HepG2 (cell line): ENCODE results near the gene NOB1. TPM values are rescaled to one million over a fixed set of nuclear protein-coding genes. Genes with fewer than 3 reads are reported as not detected.

Experiments
- AGO2 ChIP-seq: fragments of 200-400 bp; formaldehyde crosslinking; optimal IDR thresholded peaks from 2 replicates; pipeline ENCODE3; 2017; ENCODE audit warnings: mild to moderate bottlenecking, low read depth, low read length, moderate library complexity
- ARNTL ChIP-seq: sonication (generic); formaldehyde crosslinking; IDR thresholded peaks from 2 replicates; pipeline ENCODE4 v1.4.0; 2020; ENCODE audit warnings: mild to moderate bottlenecking, missing genetic modification reagents
- GATAD2A ChIP-seq: IDR thresholded peaks from 2 replicates; pipeline ENCODE4 v1.6.1; 2016
- GPBP1L1 ChIP-seq: sonication (generic); formaldehyde crosslinking; IDR thresholded peaks from 2 replicates; pipeline ENCODE4 v1.5.0; 2020; ENCODE audit warnings: mild to moderate bottlenecking, missing genetic modification reagents
- MAFF ChIP-seq: IDR thresholded peaks from 2 replicates; pipeline ENCODE4 v1.6.1; 2011; ENCODE audit warnings: low read depth, low read length, improper control_type of control experiment
- MAFK ChIP-seq, 2 experiments: IDR thresholded peaks in 1 of 2; conservative IDR thresholded peaks in 1 of 2; 2 replicates each; pipeline ENCODE4 v1.6.1; 2011; ENCODE audit warnings: improper control_type of control experiment in 2 of 2, low read length in 2 of 2
- MXI1 ChIP-seq: IDR thresholded peaks from 3 replicates; pipeline ENCODE4 v1.6.1; 2012; ENCODE audit warnings: low read depth, low read length, inconsistent platforms, borderline replicate concordance
- NFIC ChIP-seq: IDR thresholded peaks from 2 replicates; pipeline ENCODE4 v1.6.1; 2012; ENCODE audit warnings: mild to moderate bottlenecking, low read length, inconsistent platforms
- POLR2A ChIP-seq, 2 experiments: IDR thresholded peaks; 2 replicates each; pipeline ENCODE4 v1.6.1; 2011; ENCODE audit warnings: low read depth in 2 of 2, low read length in 2 of 2, mild to moderate bottlenecking in 1 of 2, moderate library complexity in 1 of 2; ENCODE audit not compliant: insufficient read depth in 1 of 2
- SOX13 ChIP-seq, 3 experiments: fragments of 450-650 bp in 1 of 3; sonication (generic) in 1 of 3; formaldehyde crosslinking in 1 of 3; IDR thresholded peaks in 2 of 3; conservative IDR thresholded peaks in 1 of 3; 2 replicates each; pipeline versions ENCODE4 v1.5.0 to v1.6.1; 2016 to 2020; ENCODE audit warnings: antibody characterized with exemption in 1 of 3, mild to moderate bottlenecking in 1 of 3, missing compliant biosample characterization in 1 of 3, missing genetic modification reagents in 1 of 3, moderate library complexity in 1 of 3
- SSRP1 ChIP-seq: IDR thresholded peaks from 2 replicates; pipeline ENCODE4 v1.6.1; 2016; ENCODE audit warnings: control low read depth
- THRA ChIP-seq: sonication (generic); formaldehyde crosslinking; IDR thresholded peaks from 2 replicates; pipeline ENCODE4 v1.4.0; 2020; ENCODE audit warnings: missing genetic modification reagents, borderline replicate concordance
- TRIM22 ChIP-seq: fragments of 450-650 bp; IDR thresholded peaks from 2 replicates; pipeline ENCODE4 v1.6.1; 2017
- ZBTB7B ChIP-seq: sonication (generic); formaldehyde crosslinking; IDR thresholded peaks from 2 replicates; pipeline ENCODE4 v1.4.0; 2020; ENCODE audit warnings: missing genetic modification reagents
- ZFP36 ChIP-seq: fragments of 150-350 bp; IDR thresholded peaks from 2 replicates; pipeline ENCODE4 v1.6.1; 2018; ENCODE audit warnings: borderline replicate concordance, low read length, low read depth; ENCODE audit not compliant: partially characterized antibody
- ZNF24 ChIP-seq: fragments of 450-650 bp; IDR thresholded peaks from 2 replicates; pipeline ENCODE4 v1.6.1; 2017; ENCODE audit warnings: antibody characterized with exemption, mild to moderate bottlenecking
- ZNF256 ChIP-seq: sonication (generic); formaldehyde crosslinking; conservative IDR thresholded peaks from 2 replicates; pipeline ENCODE4 v1.4.0; 2020; ENCODE audit warnings: missing genetic modification reagents
- ZNF432 ChIP-seq: sonication (generic); formaldehyde crosslinking; IDR thresholded peaks from 2 replicates; pipeline ENCODE4 v1.5.0; 2020; ENCODE audit warnings: missing genetic modification reagents, mild to moderate bottlenecking, borderline replicate concordance
- ZNF530 ChIP-seq: sonication (generic); formaldehyde crosslinking; IDR thresholded peaks from 2 replicates; pipeline ENCODE4 v1.5.0; 2020; ENCODE audit warnings: low read depth, mild to moderate bottlenecking, missing genetic modification reagents
- ZNF589 ChIP-seq: sonication (generic); formaldehyde crosslinking; conservative IDR thresholded peaks from 2 replicates; pipeline ENCODE4 v1.8.0; 2022; ENCODE audit warnings: mild to moderate bottlenecking, moderate library complexity, missing genetic modification reagents
- ZNF644 ChIP-seq: IDR thresholded peaks from 2 replicates; pipeline ENCODE4 v1.6.1; 2016; ENCODE audit warnings: low read depth
- ZNF746 ChIP-seq: sonication (generic); formaldehyde crosslinking; IDR thresholded peaks from 2 replicates; pipeline ENCODE4 v1.8.0; 2022; ENCODE audit warnings: mild to moderate bottlenecking, missing genetic modification reagents
- ZNF761 ChIP-seq: sonication (generic); formaldehyde crosslinking; conservative IDR thresholded peaks from 2 replicates; pipeline ENCODE4 v1.4.0; 2020; ENCODE audit warnings: mild to moderate bottlenecking, missing genetic modification reagents
- ZSCAN30 ChIP-seq: sonication (generic); formaldehyde crosslinking; IDR thresholded peaks from 2 replicates; pipeline ENCODE4 v1.5.0; 2020; ENCODE audit warnings: mild to moderate bottlenecking, missing genetic modification reagents
- polyA plus RNA-seq, 8 experiments: library from polyadenylated mRNA; depleted of rRNA in 3 of 8; stranded (reverse) in 7 of 8; unstranded in 1 of 8; fragments of >200 nt; fragmentation: Illumina TruSeq in 4 of 8; extraction: Trizol in 4 of 8; gene quantifications; 2 replicates each; pipeline versions ENCODE4 v1.2.1 to v1.2.3, GENCODE V29; 2011 to 2016; ENCODE audit warnings: low read depth in 4 of 8, missing spikeins in 1 of 8, mixed read lengths in 1 of 8; ENCODE audit not compliant: insufficient read depth in 1 of 8
- total RNA-seq, 5 experiments: library from RNA; depleted of rRNA; stranded (reverse); fragments of >200 nt; fragmentation: Illumina TruSeq; extraction: Trizol; gene quantifications; 2 replicates each; pipeline ENCODE4 v1.2.3, GENCODE V29; 2016; ENCODE audit warnings: low read depth in 1 of 5
- TF ChIP-seq, protein P1 (sequence below): IDR thresholded peaks from 2 replicates; pipeline ENCODE4 v1.6.1; 2016; ENCODE audit warnings: low read depth, borderline replicate concordance
- TF ChIP-seq, protein P2 (sequence below): sonication (generic); formaldehyde crosslinking; IDR thresholded peaks from 2 replicates; pipeline ENCODE4 v1.8.0; 2023; ENCODE audit warnings: mild to moderate bottlenecking, missing genetic modification reagents

NOB1 gene
- total and polyA plus RNA-seq, 2 of the 13 experiments (the other 11 are each of a cell fraction or from before 2014, with no cell fraction given) = 47.1 to 162 TPM

- no peak for TF ChIP-seq SOX13 (IDR thresholded peaks at IDR 0.05)
- TF ChIP-seq SOX13 (CRISPR knock-in tag; conservative IDR thresholded peaks at IDR 0.05 in 1 of 2, IDR thresholded peaks at IDR 0.05 in 1 of 2) = peak in 1 of 2 experiments; percentile 85; a peak in 2 of 4 replicates
- TF ChIP-seq NFIC = no peak
- TF ChIP-seq ZNF432 (CRISPR knock-in tag) = no peak
- TF ChIP-seq AGO2 = peak; percentile 62
- TF ChIP-seq THRA = 0 out of 2 replicates have a peak, but pooled peaks have one; percentile 14
- TF ChIP-seq ZFP36 = no peak
- no peak for TF ChIP-seq ZBTB7B (CRISPR knock-in tag)
- TF ChIP-seq TRIM22 = no peak
- no peak for TF ChIP-seq GPBP1L1 (CRISPR knock-in tag)
- TF ChIP-seq, protein P1, sequence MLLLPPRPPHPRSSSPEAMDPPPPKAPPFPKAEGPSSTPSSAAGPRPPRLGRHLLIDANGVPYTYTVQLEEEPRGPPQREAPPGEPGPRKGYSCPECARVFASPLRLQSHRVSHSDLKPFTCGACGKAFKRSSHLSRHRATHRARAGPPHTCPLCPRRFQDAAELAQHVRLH (CRISPR knock-in tag) = no peak
- TF ChIP-seq ZSCAN30 (CRISPR knock-in tag) = no peak
- TF ChIP-seq ZNF644 (CRISPR knock-in tag) = no peak
- no peak for TF ChIP-seq ZNF589 (CRISPR knock-in tag)
- no peak for TF ChIP-seq ZNF24
- no peak for TF ChIP-seq MXI1
- 0 out of 4 replicates have a peak, but pooled peaks of 1 of the 2 experiments have one; percentile 23 for TF ChIP-seq POLR2A (IDR thresholded peaks at IDR 0.05; ENCODE audit: insufficient read depth in 1 of 2, low read depth in 2 of 2, low read length in 2 of 2)
- TF ChIP-seq, protein P2, sequence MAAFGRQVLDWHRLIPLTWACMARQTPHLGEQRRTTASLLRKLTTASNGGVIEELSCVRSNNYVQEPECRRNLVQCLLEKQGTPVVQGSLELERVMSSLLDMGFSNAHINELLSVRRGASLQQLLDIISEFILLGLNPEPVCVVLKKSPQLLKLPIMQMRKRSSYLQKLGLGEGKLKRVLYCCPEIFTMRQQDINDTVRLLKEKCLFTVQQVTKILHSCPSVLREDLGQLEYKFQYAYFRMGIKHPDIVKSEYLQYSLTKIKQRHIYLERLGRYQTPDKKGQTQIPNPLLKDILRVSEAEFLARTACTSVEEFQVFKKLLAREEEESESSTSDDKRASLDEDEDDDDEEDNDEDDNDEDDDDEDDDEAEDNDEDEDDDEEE = no peak
- no peak for TF ChIP-seq ZNF746 (CRISPR knock-in tag)
- no peak for TF ChIP-seq ZNF761 (CRISPR knock-in tag)
- no peak for TF ChIP-seq ZNF256 (CRISPR knock-in tag)
- TF ChIP-seq ARNTL (CRISPR knock-in tag) = no peak
- TF ChIP-seq SSRP1 (CRISPR knock-in tag) = peak; percentile 36; the same call in 1 of the 2 replicates
- peak; percentile 54 to 60 for TF ChIP-seq MAFK (conservative IDR thresholded peaks at IDR 0.05 in 1 of 2, IDR thresholded peaks at IDR 0.05 in 1 of 2; ENCODE audit: low read length in 2 of 2)
- peak; percentile 27; the same call in 1 of the 2 replicates for TF ChIP-seq MAFF
- no peak for TF ChIP-seq ZNF530 (CRISPR knock-in tag)
- TF ChIP-seq GATAD2A (CRISPR knock-in tag) = peak; percentile 66
These were observed 48.3 kb downstream of the NOB1 start (continued) for GRCh38 chr16:69706256-69706974.
